GM12878 (cell line): Measurements from ENCODE around the gene GLRX2. TPM values are rescaled to one million over a fixed set of nuclear protein-coding genes. Genes with fewer than 3 reads are reported as not detected.

ENCODE experiments used
- ATAC-seq: fragments of 200-7000 bp; cut with Tn5 transposase; 3 replicates; pipeline ENCODE4 v1.9.1; 2020; ENCODE audit warnings: mild to moderate bottlenecking, moderate library complexity
- BruUV-seq: library from RNA; stranded (reverse); fragments of 400-500 nt; replicated peaks from 2 replicates; lab custom pipeline; 2021; lab: Mats Ljungman, UMichigan
- CTCF ChIA-PET: fragments of 300-600 bp; sonication (Branson Sonifier 250); formaldehyde crosslinking; extraction: SDS; loops from one replicate; lab custom pipeline; 2021; ENCODE audit warnings: inconsistent platforms; lab: Yijun Ruan, JAX
- POLR2A ChIA-PET: fragments of 350-600 bp; formaldehyde crosslinking; extraction: SDS; loops from one replicate; lab custom pipeline; 2021; ENCODE audit warnings: inconsistent platforms; lab: Charles Lee
- RAD21 ChIA-PET: fragments of 300-600 bp; sonication (Branson Sonifier 250); formaldehyde crosslinking; loops from one replicate; lab custom pipeline; 2023; ENCODE audit warnings: antibody characterized with exemption; ENCODE audit not compliant: unreplicated experiment; lab: Charles Lee
- SMC1A ChIA-PET: fragments of 300-600 bp; sonication (Branson Sonifier 250); formaldehyde crosslinking; loops from one replicate; lab custom pipeline; 2023; ENCODE audit not compliant: unreplicated experiment, uncharacterized antibody; lab: Charles Lee
- DNase-seq: peaks from one replicate; pipeline ENCODE4 v3.0.0-alpha.2; 2011; ENCODE audit warnings: low read depth, low spot score
- FAIRE-seq: peaks from 3 replicates; lab custom pipeline; 2011; peaks lifted over from hg19 to GRCh38; lab: Jason Lieb, UNC
- H2AFZ ChIP-seq: 2 replicates; pipeline ENCODE4 v1.6.0; 2011; ENCODE audit warnings: low read depth, low read length, control low read depth; ENCODE audit not compliant: control insufficient read depth
- H3K27ac ChIP-seq: 2 replicates; pipeline ENCODE4 v1.5.1; 2011; ENCODE audit warnings: control low read depth; ENCODE audit not compliant: control insufficient read depth, insufficient read depth
- H3K27me3 ChIP-seq, 2 experiments: replicated peaks in 1 of 2; 2 replicates each; pipeline versions ENCODE4 v1.6.0 to v1.6.1; 2011; ENCODE audit warnings: low read length in 1 of 2; ENCODE audit not compliant: control insufficient read depth in 2 of 2, insufficient read depth in 2 of 2
- H3K36me3 ChIP-seq, 2 experiments: 2 replicates each; pipeline ENCODE4 v1.5.1; 2011; ENCODE audit warnings: low read length in 1 of 2; ENCODE audit not compliant: control insufficient read depth in 2 of 2, insufficient read depth in 2 of 2
- H3K4me1 ChIP-seq: 2 replicates; pipeline ENCODE4 v1.6.1; 2011; ENCODE audit warnings: mild to moderate bottlenecking, low read length, moderate library complexity, mixed read lengths; ENCODE audit not compliant: control insufficient read depth, insufficient read depth
- H3K4me2 ChIP-seq: 2 replicates; pipeline ENCODE4 v1.6.0; 2011; ENCODE audit warnings: control low read depth; ENCODE audit not compliant: control insufficient read depth, insufficient read depth
- H3K4me3 ChIP-seq: fragments of 200-600 bp; sonication (generic); 2 replicates; pipeline ENCODE4 v1.5.1; 2016
- H3K79me2 ChIP-seq: 2 replicates; pipeline ENCODE4 v1.6.0; 2011; ENCODE audit warnings: low read length; ENCODE audit not compliant: control insufficient read depth, insufficient read depth
- H3K9ac ChIP-seq: 2 replicates; pipeline ENCODE4 v1.8.0; 2011; ENCODE audit warnings: low read length, control low read depth, mixed read lengths; ENCODE audit not compliant: control insufficient read depth, insufficient read depth
- H3K9me3 ChIP-seq: replicated peaks from 3 replicates; pipeline ENCODE4 v1.5.1; 2011; ENCODE audit warnings: mild to moderate bottlenecking, low read length; ENCODE audit not compliant: control insufficient read depth, insufficient read depth
- H4K20me1 ChIP-seq: 2 replicates; pipeline ENCODE4 v1.6.0; 2011; ENCODE audit not compliant: control insufficient read depth, insufficient read depth
- MTA2 ChIP-seq: fragments of 450-650 bp; IDR thresholded peaks from 2 replicates; pipeline ENCODE4 v1.6.1; 2016; ENCODE audit warnings: low read depth, mild to moderate bottlenecking, moderate library complexity
- RAD51 ChIP-seq: fragments of 450-650 bp; IDR thresholded peaks from 2 replicates; pipeline ENCODE4 v1.6.1; 2016; ENCODE audit warnings: moderate library complexity, mild to moderate bottlenecking, inconsistent platforms
- WGBS: methylation state at CpG from one replicate; pipeline ENCODE4 v1.1.6; 2016; ENCODE audit warnings: low lambda C conversion rate; ENCODE audit not compliant: insufficient replicate concordance, insufficient coverage; ENCODE audit errors: missing lambda C conversion rate; 5-methylcytosine and 5-hydroxymethylcytosine counted together
- in situ Hi-C: fragments of 300-500 bp; cut with MboI; formaldehyde crosslinking; loops from 9 replicates; pipeline ENCODE4 v1.14.3; 2018; ENCODE audit warnings: mixed read lengths
- intact Hi-C: fragments of 100-400 bp; cut with micrococcal nuclease; formaldehyde crosslinking; loops from one replicate; pipeline ENCODE4 v1.14.2; 2022; ENCODE audit not compliant: unreplicated experiment
- polyA plus RNA-seq, 11 experiments: library from polyadenylated mRNA; depleted of rRNA in 4 of 11; unstranded in 6 of 11; stranded (reverse) in 5 of 11; fragments of >200 nt; fragmentation: Nextera tagmentation in 4 of 11; fragmentation: Illumina TruSeq in 1 of 11; extraction: Ambion mirVana in 4 of 11; extraction: Trizol in 1 of 11; gene quantifications; 1 replicate in 1 of 11; 2 replicates in 10 of 11; pipeline versions ENCODE4 v1.2.1 to v1.2.3, GENCODE V29; 2011 to 2016; ENCODE audit warnings: inconsistent platforms in 2 of 11, missing spikeins in 2 of 11, low read depth in 1 of 11
- total RNA-seq, 4 experiments: library from RNA; depleted of rRNA in 3 of 4; stranded (reverse); fragments of >200 nt in 3 of 4; fragmentation: Illumina TruSeq in 1 of 4; extraction: Trizol in 1 of 4; gene quantifications; 2 replicates each; pipeline versions ENCODE4 v1.2.1 to v1.2.3, GENCODE V29; 2013 to 2021
- TF ChIP-seq, protein P1 (sequence below): IDR thresholded peaks from 2 replicates; pipeline ENCODE4 v1.6.1; 2012; ENCODE audit warnings: low read depth, low read length, improper control_type of control experiment
- TF ChIP-seq, protein P2 (sequence below): IDR thresholded peaks from 2 replicates; pipeline ENCODE4 v1.6.1; 2011; ENCODE audit warnings: low read depth, low read length, improper control_type of control experiment, borderline replicate concordance
- TF ChIP-seq, protein P3 (sequence below): fragments of 450-650 bp; formaldehyde crosslinking; IDR thresholded peaks from 2 replicates; pipeline ENCODE4 v1.4.0; 2020; ENCODE audit warnings: mild to moderate bottlenecking, moderate library complexity

GLRX2 gene
- total and polyA plus RNA-seq, 10 of the 15 experiments (the other 5 are each of a cell fraction or from before 2014, with no cell fraction given): 5.5 to 67.6 (median 16.6) TPM

DNA sequence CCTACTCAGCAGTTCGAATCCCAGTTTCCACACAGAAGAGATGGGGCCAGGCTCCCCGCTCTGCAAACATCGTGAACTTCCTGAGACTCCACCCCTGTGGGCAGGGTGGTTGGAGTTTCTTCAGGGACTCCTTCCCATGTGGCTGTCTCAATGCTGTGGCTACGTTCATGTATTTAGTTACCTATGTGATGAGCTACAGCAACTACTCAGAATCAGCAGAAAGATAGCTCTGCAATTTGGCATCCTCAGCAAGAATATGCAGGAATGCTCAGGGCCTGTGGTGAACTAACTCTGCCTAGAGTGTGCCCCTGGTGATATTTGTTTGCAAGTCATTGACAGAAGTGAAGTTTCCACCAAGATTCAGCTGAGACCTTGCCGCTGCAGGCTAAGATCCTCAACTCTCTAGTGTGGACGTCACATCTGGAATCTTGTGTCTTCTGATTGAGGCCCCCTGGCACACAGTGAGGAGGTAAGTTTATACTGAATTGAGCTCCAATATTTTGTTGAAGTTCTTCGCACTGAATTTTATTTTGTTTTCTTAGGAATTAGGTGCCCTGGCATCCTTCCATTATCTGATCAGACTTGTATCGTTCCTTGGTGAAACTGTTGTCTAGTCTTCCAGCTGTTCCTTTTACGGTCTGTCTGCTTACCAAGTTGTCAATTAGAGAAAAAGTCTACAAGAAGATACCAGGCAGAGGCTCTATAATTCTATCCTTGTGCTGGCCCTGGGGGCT is 8.2 kb upstream of the GLRX2 start:
- Histone ChIP-seq H4K20me1 (no peaks in the 10 kb centered on the region), H3K4me2 (no peak overlapping the region), H3K27ac (no peak overlapping the region), H3K36me3 (no peaks in the 10 kb centered on the region), H3K27me3 (no peaks in the 10 kb centered on the region), H3K4me1 (0 out of 2 replicates have a peak, but pooled peaks cover 3% of the 10 kb centered on the region), H2AFZ (no peak overlapping the region), H3K9ac (no peak overlapping the region), H3K9me3 (no peaks in the 10 kb centered on the region), H3K79me2 (no peaks in the 10 kb centered on the region), H3K4me3 (no peak overlapping the region)
- intact Hi-C loops: no loop called here
- no peak for DNase-seq
- ChIA-PET POLR2A (no interaction called here), CTCF (no interaction called here), RAD21 (no interaction called here), SMC1A (interaction anchor here (1.0 to 1.3 kb wide), 2 partner anchors 9 to 639 kb away, joined by 3 to 4 read pairs; no protein-coding TSS in a partner anchor)
- no peak for FAIRE-seq
- TF ChIP-seq, protein P1, sequence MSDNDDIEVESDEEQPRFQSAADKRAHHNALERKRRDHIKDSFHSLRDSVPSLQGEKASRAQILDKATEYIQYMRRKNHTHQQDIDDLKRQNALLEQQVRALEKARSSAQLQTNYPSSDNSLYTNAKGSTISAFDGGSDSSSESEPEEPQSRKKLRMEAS: no peak
- TF ChIP-seq RAD51 (no peak), MTA2 (no peak)
- TF ChIP-seq, protein P2, sequence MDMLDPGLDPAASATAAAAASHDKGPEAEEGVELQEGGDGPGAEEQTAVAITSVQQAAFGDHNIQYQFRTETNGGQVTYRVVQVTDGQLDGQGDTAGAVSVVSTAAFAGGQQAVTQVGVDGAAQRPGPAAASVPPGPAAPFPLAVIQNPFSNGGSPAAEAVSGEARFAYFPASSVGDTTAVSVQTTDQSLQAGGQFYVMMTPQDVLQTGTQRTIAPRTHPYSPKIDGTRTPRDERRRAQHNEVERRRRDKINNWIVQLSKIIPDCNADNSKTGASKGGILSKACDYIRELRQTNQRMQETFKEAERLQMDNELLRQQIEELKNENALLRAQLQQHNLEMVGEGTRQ: no peak
- TF ChIP-seq, protein P3, sequence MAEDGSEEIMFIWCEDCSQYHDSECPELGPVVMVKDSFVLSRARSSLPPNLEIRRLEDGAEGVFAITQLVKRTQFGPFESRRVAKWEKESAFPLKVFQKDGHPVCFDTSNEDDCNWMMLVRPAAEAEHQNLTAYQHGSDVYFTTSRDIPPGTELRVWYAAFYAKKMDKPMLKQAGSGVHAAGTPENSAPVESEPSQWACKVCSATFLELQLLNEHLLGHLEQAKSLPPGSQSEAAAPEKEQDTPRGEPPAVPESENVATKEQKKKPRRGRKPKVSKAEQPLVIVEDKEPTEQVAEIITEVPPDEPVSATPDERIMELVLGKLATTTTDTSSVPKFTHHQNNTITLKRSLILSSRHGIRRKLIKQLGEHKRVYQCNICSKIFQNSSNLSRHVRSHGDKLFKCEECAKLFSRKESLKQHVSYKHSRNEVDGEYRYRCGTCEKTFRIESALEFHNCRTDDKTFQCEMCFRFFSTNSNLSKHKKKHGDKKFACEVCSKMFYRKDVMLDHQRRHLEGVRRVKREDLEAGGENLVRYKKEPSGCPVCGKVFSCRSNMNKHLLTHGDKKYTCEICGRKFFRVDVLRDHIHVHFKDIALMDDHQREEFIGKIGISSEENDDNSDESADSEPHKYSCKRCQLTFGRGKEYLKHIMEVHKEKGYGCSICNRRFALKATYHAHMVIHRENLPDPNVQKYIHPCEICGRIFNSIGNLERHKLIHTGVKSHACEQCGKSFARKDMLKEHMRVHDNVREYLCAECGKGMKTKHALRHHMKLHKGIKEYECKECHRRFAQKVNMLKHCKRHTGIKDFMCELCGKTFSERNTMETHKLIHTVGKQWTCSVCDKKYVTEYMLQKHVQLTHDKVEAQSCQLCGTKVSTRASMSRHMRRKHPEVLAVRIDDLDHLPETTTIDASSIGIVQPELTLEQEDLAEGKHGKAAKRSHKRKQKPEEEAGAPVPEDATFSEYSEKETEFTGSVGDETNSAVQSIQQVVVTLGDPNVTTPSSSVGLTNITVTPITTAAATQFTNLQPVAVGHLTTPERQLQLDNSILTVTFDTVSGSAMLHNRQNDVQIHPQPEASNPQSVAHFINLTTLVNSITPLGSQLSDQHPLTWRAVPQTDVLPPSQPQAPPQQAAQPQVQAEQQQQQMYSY (CRISPR knock-in tag): no peak
- ATAC-seq: no peak
- no TSS peak for BruUV-seq
- in situ Hi-C loops: no loop called here
- 85% methylated on average over 9 of the region's 9 CpGs for WGBS
